Fibroblast of the conjunctiva (primary cell): ENCODE data around the gene RSPH6A.

Source experiments
- DNase-seq: peaks from one replicate; pipeline ENCODE4 v3.0.0-alpha.2; 2010; ENCODE audit warnings: low read depth

RSPH6A gene

GRCh38 chr19:45814851-45815480 lies at the start of gene RSPH6A:
RSPH6A (minus strand) TSS chr19:45815308; CDS start chr19:45815176, 132 bp downstream.
- no peak for DNase-seq

GRCh38 chr19:45864629-45865082 lies 49.5 kb upstream of the RSPH6A start:
- DNase-seq, result no peak

- no peak for DNase-seq
Measured at GRCh38 chr19:45863840-45864628, 48.9 kb upstream of the RSPH6A start, which contains the start of gene FOXA3. FOXA3 (plus strand) TSS chr19:45864326; CDS start chr19:45864457, 131 bp downstream.

GRCh38 chr19:45863335-45863839 lies 48.3 kb upstream of the RSPH6A start:
- no peak for DNase-seq

DNA sequence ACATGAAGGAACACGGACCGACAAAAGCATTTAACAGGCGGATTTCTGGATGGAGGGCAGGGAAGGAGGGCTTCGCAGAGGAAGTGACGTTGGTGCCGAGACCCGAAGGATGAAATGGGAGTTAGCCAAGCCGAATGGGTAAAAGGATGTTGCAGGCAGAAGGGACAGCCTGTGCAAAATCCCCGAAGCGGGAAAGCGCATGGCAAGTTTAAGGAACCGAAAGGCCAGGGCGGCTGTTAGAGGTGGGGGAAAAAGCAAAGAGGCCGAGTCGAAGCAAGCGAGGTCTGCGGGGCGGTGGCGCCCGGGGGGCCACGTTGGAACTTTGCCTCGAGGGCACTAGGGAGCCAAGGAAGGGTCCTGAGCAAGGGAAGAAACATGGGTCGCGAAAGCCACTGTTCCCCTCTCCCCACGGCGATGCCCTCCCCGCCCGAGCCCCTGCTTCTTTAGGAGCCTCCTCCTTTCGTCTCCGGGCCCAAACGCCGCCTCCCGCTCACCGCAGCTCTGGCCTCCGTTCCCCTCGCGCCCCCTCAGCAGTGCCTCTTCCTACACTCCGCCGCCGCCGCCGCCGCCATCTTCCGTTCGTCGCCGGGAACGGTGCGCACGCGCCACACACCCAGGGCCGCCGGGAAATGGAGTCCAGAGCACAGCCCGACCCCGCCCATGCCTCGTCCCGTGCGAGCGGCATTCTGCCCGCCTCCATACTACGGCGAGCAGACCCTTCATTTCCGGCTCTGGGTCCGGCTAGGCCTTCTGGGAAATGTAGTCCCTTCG lies 47.6 kb upstream of the RSPH6A start, which contains the start of gene SYMPK:
SYMPK (minus strand) TSS at position 584 of the 771 bp plus-strand sequence. CDS start 8,652 bp downstream, outside the sequence.
- DNase-seq, result peak; percentile 95

- DNase-seq, result no peak
Measured at GRCh38 chr19:45862271-45862563, 47.1 kb upstream of the RSPH6A start.

GRCh38 chr19:45860359-45861259 lies 45.5 kb upstream of the RSPH6A start:
- DNase-seq, result no peak

DNA sequence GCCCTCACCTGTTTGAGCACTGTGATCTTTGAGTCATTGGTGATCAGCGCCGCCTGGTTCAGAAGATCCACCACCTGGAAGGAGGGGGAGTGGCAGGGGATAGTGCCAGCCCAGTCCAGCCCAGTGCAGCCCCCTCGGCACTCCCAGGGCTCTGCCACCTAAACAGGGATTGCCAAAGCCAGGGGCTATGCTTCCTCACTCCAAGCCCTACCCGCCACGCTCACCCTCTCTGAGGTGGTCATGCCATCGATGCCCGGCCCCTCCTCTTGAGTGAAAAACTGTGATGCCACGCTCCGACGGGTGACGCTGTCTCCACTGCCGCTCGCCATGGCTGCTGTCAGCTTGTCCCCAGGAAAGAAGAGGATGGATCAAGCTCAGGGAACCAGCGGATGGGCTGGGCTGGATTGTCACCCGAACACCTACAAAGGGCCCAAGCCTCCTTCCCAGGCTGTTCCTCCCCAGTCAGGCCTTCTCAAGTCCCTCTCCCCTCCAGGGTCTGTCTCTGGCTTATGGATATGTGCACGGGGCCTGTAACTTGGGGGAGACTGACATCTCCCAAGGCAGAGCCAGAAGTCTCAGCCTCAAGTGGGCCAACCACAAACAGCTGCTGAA lies 39.2 kb upstream of the RSPH6A start:
- DNase-seq, result no peak

DNA sequence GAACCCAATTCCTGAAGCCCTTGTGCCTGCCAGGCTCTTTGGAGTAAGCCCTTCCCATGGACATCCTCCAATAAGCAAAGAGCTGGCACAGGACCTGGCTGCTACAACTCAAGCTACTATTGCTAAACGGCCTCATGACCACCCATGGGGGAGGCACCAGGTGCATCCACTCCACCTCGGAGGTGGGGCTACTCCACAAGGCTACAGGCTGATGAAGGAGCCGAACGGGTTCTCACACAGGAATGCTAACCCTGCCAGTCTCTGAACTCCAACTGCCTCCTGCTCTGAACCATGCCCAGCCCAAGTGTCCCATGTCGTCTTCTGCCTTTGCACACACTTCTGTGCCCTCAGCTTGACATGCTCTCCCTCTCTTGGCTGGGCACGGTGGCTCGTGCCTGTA lies 37.9 kb upstream of the RSPH6A start:
- DNase-seq, result no peak

GRCh38 chr19:45852145-45852750 lies 37.1 kb upstream of the RSPH6A start:
- DNase-seq, result no peak

GRCh38 chr19:45848922-45849321 lies 33.8 kb upstream of the RSPH6A start:
- DNase-seq, result no peak

- no peak for DNase-seq
Measured at GRCh38 chr19:45847663-45848062, 32.6 kb upstream of the RSPH6A start.

GRCh38 chr19:45842198-45842597 lies 27.1 kb upstream of the RSPH6A start:
- DNase-seq, result no peak

GRCh38 chr19:45834970-45835369 lies 19.9 kb upstream of the RSPH6A start:
- no peak for DNase-seq

GRCh38 chr19:45828945-45829344 lies 13.8 kb upstream of the RSPH6A start:
- no peak for DNase-seq

- DNase-seq, result no peak
Measured at GRCh38 chr19:45828523-45828922, 13.4 kb upstream of the RSPH6A start.

- no peak for DNase-seq
Measured at GRCh38 chr19:45827459-45828093, 12.5 kb upstream of the RSPH6A start.

DNA sequence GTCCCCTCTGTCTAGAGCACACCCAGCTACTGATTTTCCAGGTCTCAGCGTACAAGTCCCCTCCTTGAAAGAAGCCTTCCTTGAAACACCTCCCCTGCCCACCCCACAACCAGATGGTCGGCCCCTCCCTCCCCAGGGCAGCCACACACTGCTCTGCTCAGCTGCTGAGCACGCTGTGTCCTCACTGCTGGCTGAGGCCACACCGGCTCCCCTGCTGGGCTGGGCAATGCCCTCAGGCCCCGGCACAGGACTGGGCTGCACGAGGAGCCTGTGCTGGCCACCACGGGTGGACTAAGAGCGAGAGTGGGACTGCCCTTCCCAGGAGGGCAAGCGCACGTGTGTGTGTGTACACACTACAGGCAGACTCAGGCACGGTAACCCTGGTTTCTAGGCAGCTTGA lies 11.8 kb upstream of the RSPH6A start:
- no peak for DNase-seq

DNA sequence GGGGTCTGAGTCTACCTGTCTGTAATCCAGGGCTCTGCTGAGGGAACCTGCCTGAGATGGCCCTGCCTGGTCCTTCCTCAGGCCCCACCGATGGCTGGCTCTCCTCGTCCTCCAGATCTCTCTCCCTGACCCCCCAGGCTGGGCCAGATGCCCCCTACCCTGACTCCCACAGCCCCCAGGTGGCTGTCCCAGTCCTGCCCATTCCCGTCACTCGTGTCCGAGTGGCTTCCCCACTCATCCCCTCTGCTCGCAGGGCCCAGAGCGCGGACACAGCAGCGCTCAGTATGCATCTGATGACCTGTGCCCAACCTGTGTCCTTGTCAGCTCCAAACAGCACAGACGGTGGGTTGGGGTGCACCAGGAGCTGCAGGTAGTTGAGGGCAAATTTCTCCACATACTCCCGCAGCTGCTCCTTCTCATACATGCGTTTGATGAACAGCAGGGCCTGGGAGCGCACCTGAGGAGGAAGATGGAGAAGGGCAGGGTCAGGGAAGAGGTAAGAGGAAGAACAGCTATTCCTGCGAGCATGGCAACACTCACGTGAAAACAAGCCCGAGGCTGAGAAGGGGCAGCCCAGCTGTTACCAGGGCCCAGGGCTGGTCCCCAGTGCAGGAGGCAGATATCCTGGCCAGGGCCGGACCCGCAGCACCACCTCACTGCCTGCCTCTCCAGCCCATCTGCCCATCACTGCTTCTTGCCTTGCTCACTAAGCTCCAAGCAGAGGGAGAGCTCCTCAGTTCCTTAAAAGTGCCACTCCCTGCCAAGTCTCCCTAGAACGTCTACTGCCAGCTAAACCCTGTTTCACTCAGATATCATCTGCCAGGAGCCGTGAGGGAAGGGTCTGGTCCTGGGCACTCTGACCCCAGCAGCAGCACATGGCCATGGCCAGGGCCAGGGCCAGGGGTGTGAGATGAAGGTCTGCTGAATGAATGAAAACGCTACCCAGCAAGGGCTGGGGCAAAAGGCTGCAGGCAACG lies 11.1 kb upstream of the RSPH6A start:
- no peak for DNase-seq
